NT2/D1 (cell line): ENCODE results near the gene DDX52.

ENCODE experiments used
- SUZ12 ChIP-seq: IDR thresholded peaks from 2 replicates; pipeline ENCODE4 v1.6.1; 2011; ENCODE audit not compliant: insufficient read length, insufficient read depth; ENCODE audit errors: extremely low read depth
- YY1 ChIP-seq: IDR thresholded peaks from 2 replicates; pipeline ENCODE4 v1.6.1; 2011; ENCODE audit not compliant: insufficient read length, insufficient read depth
- ZNF274 ChIP-seq: IDR thresholded peaks from 2 replicates; pipeline ENCODE4 v1.6.1; 2011; ENCODE audit warnings: mild to moderate bottlenecking, low read depth, low read length

- no peak for TF ChIP-seq ZNF274
- TF ChIP-seq YY1 = no peak
- TF ChIP-seq SUZ12 = no peak
Observed at GRCh38 chr17:37659925-37660324, 16.7 kb upstream of the DDX52 start.
